ENCODE measurements around the gene RASGRF2.

DNA sequence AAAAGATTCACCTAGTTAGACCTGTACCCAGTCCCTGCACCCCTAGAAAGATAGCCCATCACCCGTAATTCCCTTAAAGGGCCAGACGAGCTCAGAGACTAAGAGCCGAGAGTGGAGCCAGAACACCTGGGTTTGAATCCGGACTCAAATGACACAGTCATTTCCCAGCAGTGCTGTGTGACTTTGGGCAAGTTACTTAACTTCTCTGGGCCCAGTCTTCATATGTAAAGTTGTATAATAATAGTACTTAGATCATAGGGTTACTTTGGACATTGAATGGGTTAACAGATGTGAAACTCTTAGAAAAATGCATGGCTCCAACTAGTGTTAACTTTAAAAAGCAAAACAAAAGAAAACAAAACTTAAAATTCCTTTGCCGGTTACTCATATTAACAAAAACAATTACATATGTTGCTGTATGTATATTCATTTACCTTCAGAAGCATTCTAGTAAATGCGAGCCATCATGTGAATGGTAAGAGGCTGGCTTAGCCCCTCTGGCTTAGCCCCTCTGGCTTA lies 40.4 kb upstream of the RASGRF2 start:
- TF ChIP-seq POLR2A (IDR thresholded peaks at IDR 0.05) (no peak), EP300 (IDR thresholded peaks at IDR 0.05) (no peak), POLR2AphosphoS5 (IDR thresholded peaks at IDR 0.05) (no peak)
- TF ChIP-seq, protein P1, sequence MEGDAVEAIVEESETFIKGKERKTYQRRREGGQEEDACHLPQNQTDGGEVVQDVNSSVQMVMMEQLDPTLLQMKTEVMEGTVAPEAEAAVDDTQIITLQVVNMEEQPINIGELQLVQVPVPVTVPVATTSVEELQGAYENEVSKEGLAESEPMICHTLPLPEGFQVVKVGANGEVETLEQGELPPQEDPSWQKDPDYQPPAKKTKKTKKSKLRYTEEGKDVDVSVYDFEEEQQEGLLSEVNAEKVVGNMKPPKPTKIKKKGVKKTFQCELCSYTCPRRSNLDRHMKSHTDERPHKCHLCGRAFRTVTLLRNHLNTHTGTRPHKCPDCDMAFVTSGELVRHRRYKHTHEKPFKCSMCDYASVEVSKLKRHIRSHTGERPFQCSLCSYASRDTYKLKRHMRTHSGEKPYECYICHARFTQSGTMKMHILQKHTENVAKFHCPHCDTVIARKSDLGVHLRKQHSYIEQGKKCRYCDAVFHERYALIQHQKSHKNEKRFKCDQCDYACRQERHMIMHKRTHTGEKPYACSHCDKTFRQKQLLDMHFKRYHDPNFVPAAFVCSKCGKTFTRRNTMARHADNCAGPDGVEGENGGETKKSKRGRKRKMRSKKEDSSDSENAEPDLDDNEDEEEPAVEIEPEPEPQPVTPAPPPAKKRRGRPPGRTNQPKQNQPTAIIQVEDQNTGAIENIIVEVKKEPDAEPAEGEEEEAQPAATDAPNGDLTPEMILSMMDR (IDR thresholded peaks at IDR 0.05): no peak
